HepG2 (cell line): ENCODE data around the gene RASSF4. TPM values are rescaled to one million over a fixed set of nuclear protein-coding genes. Genes with fewer than 3 reads are reported as not detected.

Source experiments
- ATF6 ChIP-seq: sonication (generic); formaldehyde crosslinking; conservative IDR thresholded peaks from 2 replicates; pipeline ENCODE4 v1.4.0; 2020; ENCODE audit warnings: missing genetic modification reagents
- IKZF4 ChIP-seq: sonication (generic); formaldehyde crosslinking; IDR thresholded peaks from 2 replicates; pipeline ENCODE4 v1.5.1; 2020; ENCODE audit warnings: borderline replicate concordance, mild to moderate bottlenecking, low read depth, missing genetic modification reagents; ENCODE audit errors: not compliant biosample characterization
- KLF13 ChIP-seq: sonication (generic); formaldehyde crosslinking; IDR thresholded peaks from 2 replicates; pipeline ENCODE4 v1.4.0; 2020; ENCODE audit warnings: mild to moderate bottlenecking, missing genetic modification reagents
- KLF9 ChIP-seq: IDR thresholded peaks from 2 replicates; pipeline ENCODE4 v1.6.1; 2016; ENCODE audit warnings: low read depth
- MATR3 ChIP-seq: sonication (generic); formaldehyde crosslinking; IDR thresholded peaks from 2 replicates; pipeline ENCODE4 v1.4.0; 2020; ENCODE audit warnings: missing genetic modification reagents
- NFE2L1 ChIP-seq: sonication (generic); formaldehyde crosslinking; IDR thresholded peaks from 2 replicates; pipeline ENCODE4 v1.4.0; 2020; ENCODE audit warnings: missing genetic modification reagents, mild to moderate bottlenecking, borderline replicate concordance
- NR2F1 ChIP-seq, 2 experiments: fragments of 450-650 bp in 1 of 2; formaldehyde crosslinking in 1 of 2; IDR thresholded peaks; 2 replicates each; pipeline versions ENCODE4 v1.5.0 to v1.6.1; 2016 to 2020; ENCODE audit warnings: mild to moderate bottlenecking in 1 of 2, missing compliant biosample characterization in 1 of 2, missing genetic modification reagents in 1 of 2, moderate library complexity in 1 of 2
- PAXIP1 ChIP-seq: sonication (generic); formaldehyde crosslinking; conservative IDR thresholded peaks from 2 replicates; pipeline ENCODE4 v1.4.0; 2020; ENCODE audit warnings: mild to moderate bottlenecking, missing genetic modification reagents, moderate library complexity
- POLR2AphosphoS2 ChIP-seq: IDR thresholded peaks from 2 replicates; pipeline ENCODE4 v1.6.1; 2011; ENCODE audit warnings: low read depth, low read length, improper control_type of control experiment
- STAG1 ChIP-seq: sonication (generic); formaldehyde crosslinking; IDR thresholded peaks from 2 replicates; pipeline ENCODE4 v1.4.0; 2020; ENCODE audit warnings: missing genetic modification reagents
- ZNF251 ChIP-seq: sonication (generic); formaldehyde crosslinking; IDR thresholded peaks from 2 replicates; pipeline ENCODE4 v1.9.0; 2021; ENCODE audit warnings: mild to moderate bottlenecking, missing genetic modification reagents
- ZNF577 ChIP-seq: sonication (generic); formaldehyde crosslinking; IDR thresholded peaks from 2 replicates; pipeline ENCODE4 v1.4.0; 2020; ENCODE audit warnings: mild to moderate bottlenecking, low read depth, missing genetic modification reagents, borderline replicate concordance
- ZNF616 ChIP-seq: sonication (generic); formaldehyde crosslinking; IDR thresholded peaks from 2 replicates; pipeline ENCODE4 v1.5.0; 2020; ENCODE audit warnings: low read depth, mild to moderate bottlenecking, missing genetic modification reagents
- ZNF878 ChIP-seq: sonication (generic); formaldehyde crosslinking; IDR thresholded peaks from 2 replicates; pipeline ENCODE4 v1.8.1; 2023; ENCODE audit warnings: mild to moderate bottlenecking, missing genetic modification reagents, moderate library complexity
- ZSCAN21 ChIP-seq: sonication (generic); formaldehyde crosslinking; IDR thresholded peaks from 2 replicates; pipeline ENCODE4 v1.8.0; 2022; ENCODE audit warnings: mild to moderate bottlenecking, missing genetic modification reagents, moderate library complexity, borderline replicate concordance
- polyA plus RNA-seq, 8 experiments: library from polyadenylated mRNA; depleted of rRNA in 3 of 8; stranded (reverse) in 7 of 8; unstranded in 1 of 8; fragments of >200 nt; fragmentation: Illumina TruSeq in 4 of 8; extraction: Trizol in 4 of 8; gene quantifications; 2 replicates each; pipeline versions ENCODE4 v1.2.1 to v1.2.3, GENCODE V29; 2011 to 2016; ENCODE audit warnings: low read depth in 4 of 8, missing spikeins in 1 of 8, mixed read lengths in 1 of 8; ENCODE audit not compliant: insufficient read depth in 1 of 8
- total RNA-seq, 5 experiments: library from RNA; depleted of rRNA; stranded (reverse); fragments of >200 nt; fragmentation: Illumina TruSeq; extraction: Trizol; gene quantifications; 2 replicates each; pipeline ENCODE4 v1.2.3, GENCODE V29; 2016; ENCODE audit warnings: low read depth in 1 of 5
- TF ChIP-seq, protein P1 (sequence below): IDR thresholded peaks from 2 replicates; pipeline ENCODE4 v1.6.1; 2016
- TF ChIP-seq, protein P2 (sequence below): sonication (generic); formaldehyde crosslinking; IDR thresholded peaks from 2 replicates; pipeline ENCODE4 v1.4.0; 2020; ENCODE audit warnings: mild to moderate bottlenecking, missing genetic modification reagents
- TF ChIP-seq, protein P3 (sequence below), 2 experiments: fragments of 450-650 bp in 1 of 2; sonication (generic) in 1 of 2; formaldehyde crosslinking; IDR thresholded peaks; 2 replicates each; pipeline versions ENCODE4 v1.5.0 to v1.8.0; 2020 to 2022; ENCODE audit warnings: mild to moderate bottlenecking in 1 of 2, missing genetic modification reagents in 1 of 2
- TF ChIP-seq, protein P4 (sequence below): IDR thresholded peaks from 2 replicates; pipeline ENCODE4 v1.6.1; 2012; ENCODE audit warnings: inconsistent platforms

The RASSF4 gene
- total and polyA plus RNA-seq, 2 of the 13 experiments (the other 11 are each of a cell fraction or from before 2014, with no cell fraction given) = 34.0 to 51.7 TPM

DNA sequence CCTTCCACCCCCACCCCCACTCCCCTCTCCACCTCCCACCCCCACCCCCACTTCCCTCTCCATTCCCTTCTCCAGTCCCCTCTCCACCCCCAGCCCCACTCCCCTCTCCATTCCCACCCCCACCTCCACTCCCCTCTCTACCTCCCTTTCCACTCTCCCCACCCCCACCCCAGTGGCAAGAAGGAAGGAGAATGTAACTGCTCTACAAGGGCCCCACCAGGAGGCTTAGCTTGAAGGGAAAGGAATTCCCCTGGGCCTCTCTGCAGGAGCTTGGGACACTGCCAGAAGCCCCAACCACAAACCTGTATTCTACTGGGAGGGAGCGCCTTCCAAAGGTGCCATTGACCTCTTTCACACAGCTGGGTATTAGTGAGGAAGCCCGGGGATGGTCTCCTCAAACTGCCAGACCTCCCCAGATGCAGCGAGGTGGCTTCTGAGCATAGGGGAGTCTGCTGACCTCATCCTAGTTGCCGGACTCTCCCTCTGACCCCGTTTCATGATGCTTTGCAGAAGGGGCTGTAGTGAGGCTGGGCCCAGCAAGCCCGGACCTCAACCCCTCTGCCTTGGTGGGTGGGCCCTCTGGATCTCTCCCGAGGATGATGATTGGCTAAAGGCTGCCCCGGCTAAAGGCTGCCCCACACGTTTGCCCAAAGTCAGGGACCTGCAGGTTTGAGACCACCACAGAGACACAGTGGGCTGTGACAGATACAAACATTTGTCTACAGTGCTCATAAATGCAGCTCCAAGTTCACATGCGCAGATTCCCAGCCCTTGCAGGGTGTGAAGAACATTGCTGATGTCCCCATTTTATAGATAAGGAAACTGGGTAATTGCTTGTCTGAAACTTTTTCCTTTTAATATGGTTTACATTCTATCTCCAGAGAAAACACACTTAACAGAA is 16.1 kb downstream of the RASSF4 start (continued):
- TF ChIP-seq, protein P1, sequence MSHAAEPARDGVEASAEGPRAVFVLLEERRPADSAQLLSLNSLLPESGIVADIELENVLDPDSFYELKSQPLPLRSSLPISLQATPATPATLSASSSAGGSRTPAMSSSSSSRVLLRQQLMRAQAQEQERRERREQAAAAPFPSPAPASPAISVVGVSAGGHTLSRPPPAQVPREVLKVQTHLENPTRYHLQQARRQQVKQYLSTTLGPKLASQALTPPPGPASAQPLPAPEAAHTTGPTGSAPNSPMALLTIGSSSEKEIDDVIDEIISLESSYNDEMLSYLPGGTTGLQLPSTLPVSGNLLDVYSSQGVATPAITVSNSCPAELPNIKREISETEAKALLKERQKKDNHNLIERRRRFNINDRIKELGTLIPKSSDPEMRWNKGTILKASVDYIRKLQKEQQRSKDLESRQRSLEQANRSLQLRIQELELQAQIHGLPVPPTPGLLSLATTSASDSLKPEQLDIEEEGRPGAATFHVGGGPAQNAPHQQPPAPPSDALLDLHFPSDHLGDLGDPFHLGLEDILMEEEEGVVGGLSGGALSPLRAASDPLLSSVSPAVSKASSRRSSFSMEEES = peak; percentile 49; the same call in 1 of the 2 replicates
- TF ChIP-seq, protein P2, sequence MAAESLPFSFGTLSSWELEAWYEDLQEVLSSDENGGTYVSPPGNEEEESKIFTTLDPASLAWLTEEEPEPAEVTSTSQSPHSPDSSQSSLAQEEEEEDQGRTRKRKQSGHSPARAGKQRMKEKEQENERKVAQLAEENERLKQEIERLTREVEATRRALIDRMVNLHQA (CRISPR knock-in tag) = no peak
- TF ChIP-seq MATR3 (CRISPR knock-in tag) (no peak), KLF13 (CRISPR knock-in tag) (no peak), ZNF878 (peak; percentile 75; the same call in 1 of the 2 replicates), NFE2L1 (CRISPR knock-in tag) (no peak), STAG1 (CRISPR knock-in tag) (no peak), PAXIP1 (CRISPR knock-in tag) (0 out of 2 replicates have a peak, but pooled peaks have one; percentile 29), KLF9 (CRISPR knock-in tag) (no peak), ZNF616 (CRISPR knock-in tag) (no peak), POLR2AphosphoS2 (0 out of 2 replicates have a peak, but pooled peaks have one; percentile 40), ZNF251 (CRISPR knock-in tag) (0 out of 2 replicates have a peak, but pooled peaks have one; percentile 25), NR2F1 (CRISPR knock-in tag; IDR thresholded peaks at IDR 0.05) (peak in 1 of 2 experiments; percentile 44; a peak in 2 of 4 replicates), ZSCAN21 (CRISPR knock-in tag) (no peak; the same call in 1 of the 2 replicates), ZNF577 (CRISPR knock-in tag) (no peak), ATF6 (CRISPR knock-in tag) (no peak), IKZF4 (CRISPR knock-in tag) (peak; percentile 48)
- TF ChIP-seq, protein P3, sequence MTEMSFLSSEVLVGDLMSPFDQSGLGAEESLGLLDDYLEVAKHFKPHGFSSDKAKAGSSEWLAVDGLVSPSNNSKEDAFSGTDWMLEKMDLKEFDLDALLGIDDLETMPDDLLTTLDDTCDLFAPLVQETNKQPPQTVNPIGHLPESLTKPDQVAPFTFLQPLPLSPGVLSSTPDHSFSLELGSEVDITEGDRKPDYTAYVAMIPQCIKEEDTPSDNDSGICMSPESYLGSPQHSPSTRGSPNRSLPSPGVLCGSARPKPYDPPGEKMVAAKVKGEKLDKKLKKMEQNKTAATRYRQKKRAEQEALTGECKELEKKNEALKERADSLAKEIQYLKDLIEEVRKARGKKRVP (CRISPR knock-in tag; IDR thresholded peaks at IDR 0.05) = peak in 1 of 2 experiments; percentile 63; a peak in 1 of 4 replicates
- TF ChIP-seq, protein P4, sequence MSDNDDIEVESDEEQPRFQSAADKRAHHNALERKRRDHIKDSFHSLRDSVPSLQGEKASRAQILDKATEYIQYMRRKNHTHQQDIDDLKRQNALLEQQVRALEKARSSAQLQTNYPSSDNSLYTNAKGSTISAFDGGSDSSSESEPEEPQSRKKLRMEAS = no peak; the same call in 1 of the 2 replicates
